ENCODE measurements around the gene UTP4.

Gene UTP4

DNA sequence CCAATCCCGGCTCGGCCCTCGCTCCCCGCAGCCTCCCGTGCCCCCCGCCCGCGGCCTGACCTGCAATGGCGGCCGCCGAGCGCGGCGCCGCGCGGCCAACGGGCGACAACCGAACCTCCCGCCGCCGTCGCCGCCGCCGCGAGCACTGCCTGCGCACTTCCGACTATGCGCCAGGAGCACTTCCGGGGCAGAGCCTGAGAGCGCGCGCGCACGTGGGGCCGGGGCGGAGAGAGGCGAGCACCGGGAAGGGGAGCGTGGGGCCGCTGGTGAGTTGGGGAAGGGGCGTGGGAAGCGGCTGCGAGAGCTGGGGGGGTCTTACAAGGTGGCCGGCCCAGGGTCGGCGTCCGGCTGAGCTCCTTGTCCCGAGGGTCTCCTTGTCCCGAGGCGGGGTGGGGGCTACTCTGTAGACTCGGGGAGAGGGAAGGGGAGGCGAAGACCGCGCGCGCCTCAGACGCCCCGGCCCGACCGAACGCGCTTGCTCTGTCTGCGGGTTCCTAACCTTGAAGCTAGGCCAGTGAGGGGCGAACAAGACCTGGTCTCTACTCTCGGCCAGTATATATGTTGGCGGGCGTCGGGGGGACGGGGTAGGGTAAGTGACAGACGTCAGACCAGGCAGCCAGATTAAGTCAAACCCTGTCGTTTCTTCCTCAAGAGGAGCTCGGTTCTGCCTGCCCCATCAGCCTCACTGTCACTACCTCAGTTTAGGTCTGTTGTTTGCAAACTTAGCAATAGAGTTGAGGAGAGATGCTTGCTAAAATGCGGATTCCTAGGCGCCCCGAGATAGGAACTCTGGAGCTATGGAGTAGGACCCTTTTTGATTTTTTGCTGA, at the start of gene UTP4, which contains the start of gene CHTF8:
TSS of gene UTP4 (plus strand) at position 226 of the 829 bp plus-strand sequence. CDS start 811 bp downstream, outside the sequence.
TSS of gene CHTF8 (minus strand) at position 165 of the 829 bp plus-strand sequence. CDS start 11,130 bp downstream, outside the sequence.
- Histone ChIP-seq H3K27ac (peak within 1 kb of the TSS; percentile 96), H3K4me3 (peak within 1 kb of the TSS; percentile 95), H4K20me1 (peaks cover 86% of the 10 kb centered on the region), H3K4me2 (peak within 1 kb of the TSS; percentile 93), H3K9ac (peak within 1 kb of the TSS; percentile 96), H3K9me3 (no peaks in the 10 kb centered on the region), H3K27me3 (no peaks in the 10 kb centered on the region), H3K4me1 (peaks cover 38% of the 10 kb centered on the region), H3K36me3 (peaks cover 58% of the 10 kb centered on the region)
- TF ChIP-seq Cebpa-rat (IDR thresholded peaks at IDR 0.05), result no peak

DNA sequence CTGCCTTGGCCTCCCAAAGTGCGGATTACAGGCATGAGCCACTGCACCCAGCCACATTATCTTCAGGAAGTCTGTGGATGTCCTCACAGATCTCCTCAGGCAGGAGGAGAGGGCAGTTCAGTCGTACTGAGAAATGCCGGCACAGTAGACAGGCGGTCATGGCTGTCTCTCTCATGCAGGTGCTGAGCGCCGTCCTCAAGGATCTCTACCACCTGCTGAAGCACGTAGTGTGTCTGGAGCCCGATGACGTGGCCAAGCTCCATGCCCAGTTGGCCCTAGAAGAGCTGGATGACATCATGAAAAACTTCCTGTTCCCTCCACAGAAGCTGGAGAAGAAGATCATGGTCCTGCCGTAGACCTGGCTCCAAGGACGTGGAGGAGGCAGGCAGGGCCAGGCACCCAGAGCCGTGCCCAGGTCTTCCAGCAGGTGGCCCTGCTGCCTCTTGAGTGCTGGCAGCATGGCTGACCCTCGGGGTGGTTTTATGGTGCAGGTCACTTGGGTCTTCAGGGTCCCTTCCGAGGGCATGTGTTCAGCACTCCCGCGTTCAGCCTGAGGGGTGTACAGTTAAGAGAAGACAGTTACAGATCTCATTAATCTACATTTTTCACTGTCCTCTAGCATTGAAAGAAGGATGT, 49.0 kb upstream of the UTP4 start:
- Histone ChIP-seq H3K9ac (no peak overlapping the region), H3K27ac (no peak overlapping the region), H3K9me3 (no peaks in the 10 kb centered on the region), H3K4me2 (no peak overlapping the region), H3K4me1 (peaks cover 8% of the 10 kb centered on the region), H3K27me3 (no peaks in the 10 kb centered on the region), H3K4me3 (no peak overlapping the region), H3K36me3 (peaks cover 16% of the 10 kb centered on the region; the same call in 1 of the 2 replicates), H4K20me1 (no peaks in the 10 kb centered on the region)
- no peak for TF ChIP-seq Cebpa-rat (IDR thresholded peaks at IDR 0.05)

- H3K27ac ChIP-seq, result no peak overlapping the region
- no peak overlapping the region for H3K4me3 ChIP-seq
- H3K4me1 ChIP-seq, result peaks cover 8% of the 10 kb centered on the region
- H4K20me1 ChIP-seq, result no peaks in the 10 kb centered on the region
- no peak overlapping the region for H3K4me2 ChIP-seq
- TF ChIP-seq Cebpa-rat (IDR thresholded peaks at IDR 0.05), result no peak
- no peaks in the 10 kb centered on the region for H3K27me3 ChIP-seq
- no peak overlapping the region for H3K9ac ChIP-seq
- peaks cover 16% of the 10 kb centered on the region; the same call in 1 of the 2 replicates for H3K36me3 ChIP-seq
- H3K9me3 ChIP-seq, result no peaks in the 10 kb centered on the region
Observed at GRCh38 chr16:69084289-69084688, 48.2 kb upstream of the UTP4 start.

DNA sequence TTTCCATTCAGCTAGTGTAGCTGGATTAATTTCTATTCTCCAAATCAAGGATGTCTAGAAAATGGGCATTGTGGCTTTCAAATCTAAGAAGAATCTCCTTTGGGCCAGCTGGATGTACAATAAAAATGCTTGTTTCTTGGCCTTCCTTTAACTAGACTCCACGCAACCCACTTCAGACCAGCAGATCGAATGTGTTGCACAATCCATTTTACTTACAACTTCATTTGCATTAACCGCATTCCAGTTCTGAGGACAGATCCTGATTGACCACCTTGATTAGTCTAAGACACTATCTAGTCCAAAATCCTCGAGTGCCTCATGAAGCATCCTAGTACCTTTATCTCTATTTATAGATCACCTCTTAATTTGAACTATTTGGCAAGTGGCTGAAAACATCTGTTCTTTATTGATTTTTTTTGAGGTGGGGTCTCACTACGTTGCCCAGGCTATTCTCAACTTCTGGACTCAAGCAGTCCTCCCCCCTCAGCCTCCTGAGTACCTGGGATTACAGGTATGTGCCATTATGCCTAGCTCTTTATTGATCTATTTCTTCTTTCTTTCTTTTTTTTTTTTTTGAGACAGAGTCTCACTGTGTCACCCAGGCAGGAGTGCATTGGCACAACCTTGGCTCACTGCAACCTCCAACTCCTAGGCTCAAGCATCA, 47.3 kb upstream of the UTP4 start:
- H3K4me1 ChIP-seq, result peaks cover 8% of the 10 kb centered on the region
- no peak overlapping the region for H3K4me2 ChIP-seq
- H3K36me3 ChIP-seq, result peaks cover 16% of the 10 kb centered on the region; the same call in 1 of the 2 replicates
- no peaks in the 10 kb centered on the region for H3K9me3 ChIP-seq
- no peak overlapping the region for H3K4me3 ChIP-seq
- H4K20me1 ChIP-seq, result no peaks in the 10 kb centered on the region
- TF ChIP-seq Cebpa-rat (IDR thresholded peaks at IDR 0.05), result peak; percentile 49; the same call in 1 of the 2 replicates
- H3K27ac ChIP-seq, result no peak overlapping the region
- no peaks in the 10 kb centered on the region for H3K27me3 ChIP-seq
- no peak overlapping the region for H3K9ac ChIP-seq

- Histone ChIP-seq H3K4me1 (peaks cover 8% of the 10 kb centered on the region), H3K27me3 (no peaks in the 10 kb centered on the region), H3K9me3 (no peaks in the 10 kb centered on the region), H3K9ac (no peak overlapping the region), H3K4me2 (peak overlapping the region; percentile 42), H3K36me3 (peaks cover 16% of the 10 kb centered on the region; the same call in 1 of the 2 replicates), H3K27ac (no peak overlapping the region), H4K20me1 (no peaks in the 10 kb centered on the region), H3K4me3 (no peak overlapping the region)
- no peak for TF ChIP-seq Cebpa-rat (IDR thresholded peaks at IDR 0.05)
Observed at GRCh38 chr16:69087161-69087581, 45.3 kb upstream of the UTP4 start.

GRCh38 chr16:69088684-69089083, 43.8 kb upstream of the UTP4 start:
- Histone ChIP-seq H3K4me3 (no peak overlapping the region), H3K27me3 (no peaks in the 10 kb centered on the region), H3K4me1 (peaks cover 8% of the 10 kb centered on the region), H3K9me3 (no peaks in the 10 kb centered on the region), H3K36me3 (peaks cover 9% of the 10 kb centered on the region; the same call in 1 of the 2 replicates), H4K20me1 (no peaks in the 10 kb centered on the region), H3K27ac (no peak overlapping the region), H3K9ac (no peak overlapping the region), H3K4me2 (no peak overlapping the region)
- TF ChIP-seq Cebpa-rat (IDR thresholded peaks at IDR 0.05), result no peak

DNA sequence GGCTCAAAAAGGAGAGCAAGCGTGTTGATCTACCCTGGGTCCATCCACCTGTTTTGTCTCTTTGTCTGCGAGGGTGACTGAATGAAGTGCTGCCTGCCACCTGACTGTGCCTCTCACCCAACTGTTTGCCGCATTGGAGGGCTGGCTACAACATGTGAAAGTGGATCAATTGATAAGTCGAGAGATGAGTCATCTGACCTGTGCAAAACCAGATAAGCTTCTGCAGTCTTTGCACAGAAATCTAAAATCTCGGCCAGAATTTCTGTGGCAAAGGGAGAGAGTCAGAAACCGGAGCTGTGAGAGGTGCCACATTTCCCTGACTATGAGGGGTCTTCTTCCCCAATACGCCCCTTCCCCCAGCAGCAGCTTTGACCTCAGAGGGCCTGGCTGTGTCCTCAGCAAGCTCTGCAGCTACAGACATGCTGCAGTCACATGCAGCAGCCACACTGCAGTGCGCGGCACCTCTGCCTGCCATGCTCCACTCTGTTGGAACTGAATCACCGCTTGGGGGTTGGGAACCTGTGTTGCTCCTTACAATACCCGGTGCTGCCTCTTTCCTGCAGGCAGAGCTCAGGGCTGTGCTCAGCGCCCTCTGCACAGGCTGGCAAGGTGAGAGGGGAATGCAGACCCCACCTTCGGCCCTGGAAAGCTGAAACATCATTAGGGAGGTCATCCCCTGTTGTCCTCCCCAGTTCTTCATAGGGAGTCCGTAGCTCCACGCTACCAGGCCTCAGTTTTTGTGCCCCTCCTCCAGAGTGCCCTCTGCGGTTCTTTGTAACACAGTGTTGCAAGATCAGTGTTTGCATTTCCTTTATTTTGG, 43.1 kb upstream of the UTP4 start:
- H3K9me3 ChIP-seq, result no peaks in the 10 kb centered on the region
- no peaks in the 10 kb centered on the region for H4K20me1 ChIP-seq
- no peak overlapping the region for H3K9ac ChIP-seq
- peaks cover 9% of the 10 kb centered on the region for H3K4me1 ChIP-seq
- no peaks in the 10 kb centered on the region for H3K27me3 ChIP-seq
- H3K36me3 ChIP-seq, result peaks cover 9% of the 10 kb centered on the region; the same call in 1 of the 2 replicates
- TF ChIP-seq Cebpa-rat (IDR thresholded peaks at IDR 0.05), result no peak
- H3K27ac ChIP-seq, result no peak overlapping the region
- H3K4me3 ChIP-seq, result no peak overlapping the region
- no peak overlapping the region for H3K4me2 ChIP-seq

- no peak overlapping the region for H3K4me3 ChIP-seq
- TF ChIP-seq Cebpa-rat (IDR thresholded peaks at IDR 0.05), result no peak
- no peak overlapping the region for H3K27ac ChIP-seq
- no peaks in the 10 kb centered on the region for H4K20me1 ChIP-seq
- H3K9ac ChIP-seq, result no peak overlapping the region
- H3K4me1 ChIP-seq, result 0 out of 2 replicates have a peak, but pooled peaks cover 7% of the 10 kb centered on the region
- H3K9me3 ChIP-seq, result no peaks in the 10 kb centered on the region
- H3K27me3 ChIP-seq, result no peaks in the 10 kb centered on the region
- no peak overlapping the region for H3K4me2 ChIP-seq
- no peaks in the 10 kb centered on the region for H3K36me3 ChIP-seq
Observed at GRCh38 chr16:69093974-69094373, 38.5 kb upstream of the UTP4 start.

DNA sequence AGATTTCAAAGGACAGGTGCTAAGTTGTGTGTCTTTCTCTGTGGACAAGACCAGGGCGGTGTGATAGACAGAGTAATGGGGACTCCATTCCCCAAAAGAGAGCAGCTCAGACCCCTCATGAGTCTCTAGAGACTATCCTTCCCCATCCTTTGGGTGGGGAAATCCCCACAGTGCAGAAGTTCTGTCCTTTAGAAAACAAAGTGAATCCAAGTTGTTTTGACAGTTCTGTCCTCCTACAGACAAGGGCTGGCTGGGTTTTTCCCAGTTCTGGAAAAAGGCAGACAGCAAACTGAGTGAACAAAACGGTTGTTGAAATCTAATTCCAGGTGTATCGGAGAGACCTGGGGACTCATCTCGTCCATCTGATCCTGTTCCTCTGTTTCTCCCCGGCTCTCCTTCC, 37.9 kb upstream of the UTP4 start:
- Histone ChIP-seq H3K4me2 (no peak overlapping the region), H3K9ac (no peak overlapping the region), H4K20me1 (no peaks in the 10 kb centered on the region), H3K9me3 (no peaks in the 10 kb centered on the region), H3K4me3 (no peak overlapping the region), H3K27ac (no peak overlapping the region), H3K4me1 (0 out of 2 replicates have a peak, but pooled peaks cover 7% of the 10 kb centered on the region), H3K36me3 (no peaks in the 10 kb centered on the region), H3K27me3 (no peaks in the 10 kb centered on the region)
- no peak for TF ChIP-seq Cebpa-rat (IDR thresholded peaks at IDR 0.05)

Data from BLaER1 (cell line).